Panc1 (cell line): ENCODE measurements around the gene WAC. TPM values are rescaled to one million over a fixed set of nuclear protein-coding genes. Genes with fewer than 3 reads are reported as not detected.

Experiments
- ATAC-seq: fragments of 200-7000 bp; cut with Tn5 transposase; 2 replicates; pipeline ENCODE4 v1.9.1; 2020; ENCODE audit warnings: mild to moderate bottlenecking, moderate library complexity
- BruUV-seq: library from RNA; stranded (reverse); fragments of 400-500 nt; replicated peaks from 2 replicates; lab custom pipeline; 2021; lab: Mats Ljungman, UMichigan
- CTCF ChIA-PET: fragments of 300-600 bp; sonication (Branson Sonifier 250); formaldehyde crosslinking; loops from one replicate; lab custom pipeline; 2022; ENCODE audit warnings: antibody characterized with exemption; lab: Charles Lee
- POLR2A ChIA-PET: fragments of 300-600 bp; sonication (Branson Sonifier 250); formaldehyde crosslinking; loops from one replicate; lab custom pipeline; 2022; ENCODE audit warnings: antibody characterized with exemption; lab: Charles Lee
- DNase-seq: peaks from one replicate; pipeline ENCODE4 v3.0.0-alpha.2; 2010; ENCODE audit warnings: low read depth, low spot score
- H3K27ac ChIP-seq: 2 replicates; pipeline ENCODE4 v1.5.1; 2011; ENCODE audit warnings: mild to moderate bottlenecking, low read length, inconsistent platforms
- H3K27me3 ChIP-seq: fragments of 200-500 bp; sonication (Bioruptor generic); 2 replicates; pipeline ENCODE4 v1.6.0; 2014; ENCODE audit warnings: low read length, inconsistent platforms; ENCODE audit not compliant: control insufficient read depth, insufficient read depth
- H3K36me3 ChIP-seq: fragments of 200-500 bp; sonication (Bioruptor generic); 2 replicates; pipeline ENCODE4 v1.5.1; 2014; ENCODE audit warnings: inconsistent platforms, mild to moderate bottlenecking, low read length, moderate library complexity; ENCODE audit not compliant: control insufficient read depth, insufficient read depth
- H3K4me1 ChIP-seq: 2 replicates; pipeline ENCODE4 v1.5.1; 2011; ENCODE audit warnings: inconsistent platforms, mild to moderate bottlenecking, low read length, moderate library complexity; ENCODE audit not compliant: control insufficient read depth, insufficient read depth
- H3K4me3 ChIP-seq, 2 experiments: 2 replicates each; pipeline ENCODE4 v1.5.1; 2011 to 2012; ENCODE audit warnings: low read depth in 2 of 2, low read length in 2 of 2, mild to moderate bottlenecking in 2 of 2, inconsistent platforms in 1 of 2, moderate library complexity in 1 of 2
- H3K9me3 ChIP-seq: fragments of 200-500 bp; sonication (Bioruptor generic); 2 replicates; pipeline ENCODE4 v1.5.1; 2014; ENCODE audit warnings: low read depth, mild to moderate bottlenecking, inconsistent platforms, low read length, moderate library complexity; ENCODE audit not compliant: control insufficient read depth, insufficient read depth
- CTCF ChIP-seq: fragments of 450-650 bp; IDR thresholded peaks from 2 replicates; pipeline ENCODE4 v1.5.1; 2017; ENCODE audit warnings: mild to moderate bottlenecking
- POLR2AphosphoS5 ChIP-seq: IDR thresholded peaks from 2 replicates; pipeline ENCODE4 v1.6.1; 2012; ENCODE audit warnings: mild to moderate bottlenecking, low read depth, low read length, moderate library complexity
- REST ChIP-seq, 2 experiments: IDR thresholded peaks; 2 replicates each; pipeline ENCODE4 v1.6.1; 2011 to 2012; ENCODE audit warnings: low read depth in 2 of 2, control low read depth in 1 of 2, low read length in 1 of 2, mild to moderate bottlenecking in 1 of 2, moderate library complexity in 1 of 2; ENCODE audit not compliant: insufficient read depth in 1 of 2
- SIN3A ChIP-seq: IDR thresholded peaks from 2 replicates; pipeline ENCODE4 v1.6.1; 2012; ENCODE audit warnings: low read depth, mild to moderate bottlenecking, low read length, moderate library complexity, borderline replicate concordance; ENCODE audit not compliant: insufficient read depth
- TCF7L2 ChIP-seq: IDR thresholded peaks from 2 replicates; pipeline ENCODE4 v1.6.1; 2011; ENCODE audit warnings: mild to moderate bottlenecking, low read depth, low read length, inconsistent platforms
- in situ Hi-C: cut with HindIII; loops from 2 replicates; pipeline ENCODE4 v1.10.0; 2016; ENCODE audit warnings: low sequenced_read_pairs, low pct_unique_long_range_greater_than_20kb
- intact Hi-C: fragments of 100-400 bp; cut with micrococcal nuclease; formaldehyde crosslinking; loops from one replicate; pipeline ENCODE4 v1.10.0; 2022; ENCODE audit not compliant: unreplicated experiment
- total RNA-seq: library from RNA; stranded (reverse); gene quantifications from one replicate; pipeline ENCODE4 v1.2.1, GENCODE V29; 2021; ENCODE audit not compliant: unreplicated experiment

WAC gene
- total RNA-seq, 1 experiment from 2014 or later = 70.7 TPM

DNA sequence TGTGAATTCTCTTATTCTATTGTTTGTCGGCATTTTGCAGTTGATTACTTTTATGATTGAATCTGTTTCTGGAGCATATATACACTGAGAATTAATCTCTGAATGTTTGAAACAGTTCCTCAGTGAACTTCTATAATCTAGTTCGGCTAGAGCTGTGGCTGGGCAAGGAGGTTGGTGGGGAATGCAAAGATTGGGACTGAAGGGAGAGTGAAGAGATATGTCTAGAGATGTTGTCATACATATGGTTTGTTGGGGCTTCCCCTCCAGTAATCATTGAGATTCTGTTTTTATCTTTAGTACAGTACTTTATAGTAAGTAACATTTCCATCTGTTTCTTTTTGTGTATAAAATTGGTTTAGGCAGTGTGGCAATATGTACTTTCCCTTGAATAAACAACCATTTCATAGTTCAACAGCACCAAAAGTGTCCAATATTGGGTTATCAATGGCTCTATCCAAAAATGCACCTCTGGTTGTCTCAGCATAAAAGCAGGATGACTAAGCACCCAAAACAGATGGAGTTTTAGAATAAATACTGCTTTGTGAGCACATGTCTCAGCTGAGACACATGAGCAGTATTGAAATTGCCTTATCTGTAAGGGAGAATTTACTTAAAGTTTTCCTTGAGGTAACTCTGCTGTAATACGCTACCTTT lies 36.7 kb downstream of the WAC start:
- in situ Hi-C loops = no loop called here
- POLR2A ChIA-PET = no interaction called here
- Histone ChIP-seq H3K9me3 (no peaks in the 10 kb centered on the region), H3K27me3 (no peaks in the 10 kb centered on the region), H3K4me3 (no peak overlapping the region), H3K36me3 (peaks cover 4% of the 10 kb centered on the region; the same call in 1 of the 2 replicates), H3K27ac (no peak overlapping the region), H3K4me1 (no peaks in the 10 kb centered on the region)
- CTCF ChIA-PET = no interaction called here
- ATAC-seq (no peak), DNase-seq (no peak)
- intact Hi-C loops = no loop called here
- TSS peak; percentile 4 for BruUV-seq
- TF ChIP-seq REST (IDR thresholded peaks at IDR 0.05; ENCODE audit: insufficient read depth in 1 of 2, low read depth in 2 of 2, low read length in 1 of 2) (no peak), POLR2AphosphoS5 (no peak), SIN3A (no peak), TCF7L2 (no peak), CTCF (no peak)

DNA sequence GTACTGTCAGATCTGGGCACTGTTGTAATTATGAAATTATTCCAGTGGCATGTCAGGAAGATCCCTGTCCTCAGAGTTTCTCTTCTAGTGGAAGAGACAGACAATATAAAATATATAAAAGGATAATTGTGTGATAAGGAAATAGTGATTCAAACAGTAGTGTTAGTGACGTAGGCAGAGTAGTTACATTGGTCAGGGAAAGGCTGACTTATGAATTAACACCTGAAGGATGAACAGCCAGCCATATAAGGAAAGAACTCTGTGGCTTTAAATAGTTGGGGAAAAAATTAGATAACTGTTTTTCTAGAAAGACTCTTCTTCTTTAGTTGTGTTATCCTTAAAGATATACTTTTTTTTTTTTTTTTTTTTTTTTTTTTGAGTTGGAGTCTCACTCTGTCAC lies 37.7 kb downstream of the WAC start:
- ATAC-seq = no peak
- in situ Hi-C loops = no loop called here
- no peak overlapping the region for H3K4me3 ChIP-seq
- no peak for DNase-seq
- H3K36me3 ChIP-seq = peaks cover 4% of the 10 kb centered on the region; the same call in 1 of the 2 replicates
- BruUV-seq = no TSS peak
- H3K4me1 ChIP-seq = no peaks in the 10 kb centered on the region
- ChIA-PET POLR2A (no interaction called here), CTCF (no interaction called here)
- no peaks in the 10 kb centered on the region for H3K27me3 ChIP-seq
- H3K9me3 ChIP-seq = no peaks in the 10 kb centered on the region
- no peak overlapping the region for H3K27ac ChIP-seq
- no peak for TF ChIP-seq REST (IDR thresholded peaks at IDR 0.05; ENCODE audit: insufficient read depth in 1 of 2, low read depth in 2 of 2, low read length in 1 of 2)
- TF ChIP-seq POLR2AphosphoS5 = no peak
- TF ChIP-seq CTCF = no peak
- TF ChIP-seq TCF7L2 = no peak
- TF ChIP-seq SIN3A = no peak
- intact Hi-C loops = no loop called here
